Endothelial cell of umbilical vein (primary cell): ENCODE data around the gene MAMSTR. TPM values are rescaled to one million over a fixed set of nuclear protein-coding genes. Genes with fewer than 3 reads are reported as not detected.

Source experiments
- BruUV-seq: library from RNA; stranded (reverse); fragments of 400-500 nt; replicated peaks from 2 replicates; lab custom pipeline; 2021; lab: Mats Ljungman, UMichigan
- CTCF ChIA-PET: fragments of 300-600, 350-600 bp; sonication (Branson Sonifier 250); formaldehyde crosslinking; loops from one replicate; lab custom pipeline; 2021; ENCODE audit warnings: antibody characterized with exemption, inconsistent platforms; lab: Charles Lee
- POLR2A ChIA-PET: fragments of 300-600, 350-600 bp; sonication (Branson Sonifier 250); formaldehyde crosslinking; loops from one replicate; lab custom pipeline; 2021; ENCODE audit warnings: antibody characterized with exemption, inconsistent platforms; lab: Charles Lee
- DNase-seq: peaks from one replicate; pipeline ENCODE4 v3.0.0-alpha.2; 2011; ENCODE audit warnings: low read depth, low spot score
- FAIRE-seq: peaks from 2 replicates; lab custom pipeline; 2011; peaks lifted over from hg19 to GRCh38; lab: Jason Lieb, UNC
- H2AFZ ChIP-seq: 2 replicates; pipeline ENCODE4 v1.6.0; 2012; ENCODE audit warnings: low read depth, low read length, control low read depth, inconsistent platforms
- H3K27ac ChIP-seq: 2 replicates; pipeline ENCODE4 v1.5.1; 2011; ENCODE audit warnings: low read depth, mild to moderate bottlenecking, control low read depth, low read length, moderate library complexity; ENCODE audit not compliant: insufficient read depth
- H3K27me3 ChIP-seq, 2 experiments: 2 replicates each; pipeline versions ENCODE4 v1.6.0 to v1.6.1; 2011; ENCODE audit warnings: low read length in 2 of 2, mixed read lengths in 1 of 2; ENCODE audit not compliant: control insufficient read depth in 2 of 2, insufficient read depth in 2 of 2
- H3K36me3 ChIP-seq, 2 experiments: 2 replicates in 1 of 2; 3 replicates in 1 of 2; pipeline ENCODE4 v1.5.1; 2011; ENCODE audit warnings: low read length in 2 of 2, mild to moderate bottlenecking in 1 of 2, moderate library complexity in 1 of 2; ENCODE audit not compliant: control insufficient read depth in 2 of 2, insufficient read depth in 2 of 2; ENCODE audit errors: extremely low read depth in 1 of 2
- H3K4me1 ChIP-seq: 3 replicates; pipeline ENCODE4 v1.5.1; 2011; ENCODE audit warnings: mild to moderate bottlenecking, low read length; ENCODE audit not compliant: control insufficient read depth, insufficient read depth; ENCODE audit errors: extremely low read depth
- H3K4me2 ChIP-seq: 2 replicates; pipeline ENCODE4 v1.6.1; 2011; ENCODE audit warnings: low read length, control low read depth, mixed read lengths; ENCODE audit not compliant: insufficient read depth
- H3K4me3 ChIP-seq, 3 experiments: fragments of 200-600 bp in 1 of 3; sonication (generic), shearing (Covaris generic) in 1 of 3; replicated peaks in 1 of 3; 2 replicates each; pipeline ENCODE4 v1.5.1; 2011 to 2016; ENCODE audit warnings: control low read depth in 3 of 3, low read length in 3 of 3, mild to moderate bottlenecking in 2 of 3, inconsistent platforms in 1 of 3, low read depth in 1 of 3, moderate library complexity in 1 of 3; ENCODE audit not compliant: insufficient read depth in 1 of 3
- H3K79me2 ChIP-seq: 2 replicates; pipeline ENCODE4 v1.6.0; 2012; ENCODE audit warnings: low read length, inconsistent platforms; ENCODE audit not compliant: control insufficient read depth, insufficient read depth
- H3K9ac ChIP-seq: replicated peaks from 2 replicates; pipeline ENCODE3; 2011; ENCODE audit warnings: low read length, control low read depth; ENCODE audit not compliant: insufficient read depth; ENCODE audit errors: extremely low read depth
- H3K9me1 ChIP-seq: replicated peaks from 3 replicates; pipeline ENCODE4 v1.6.0; 2011; ENCODE audit warnings: mild to moderate bottlenecking, low read length; ENCODE audit not compliant: control insufficient read depth, insufficient read depth; ENCODE audit errors: extremely low read depth
- H3K9me3 ChIP-seq: replicated peaks from 2 replicates; pipeline ENCODE4 v1.5.1; 2012; ENCODE audit warnings: low read length, inconsistent platforms; ENCODE audit not compliant: control insufficient read depth, insufficient read depth
- H4K20me1 ChIP-seq: replicated peaks from 2 replicates; pipeline ENCODE3; 2011; ENCODE audit warnings: mild to moderate bottlenecking, low read length; ENCODE audit not compliant: control insufficient read depth, insufficient read depth; ENCODE audit errors: extremely low read depth
- CTCF ChIP-seq, 2 donors: IDR thresholded peaks; 1 replicate in 1 of 2; 2 replicates in 1 of 2; pipeline ENCODE4 v1.5.1; 2011; ENCODE audit warnings: low read length in 2 of 2, mild to moderate bottlenecking in 2 of 2, moderate library complexity in 2 of 2, control low read depth in 1 of 2, inconsistent platforms in 1 of 2, low read depth in 1 of 2; ENCODE audit not compliant: insufficient read depth in 1 of 2; ENCODE audit errors: extremely low read depth in 1 of 2
- EZH2 ChIP-seq: IDR thresholded peaks from 2 replicates; pipeline ENCODE4 v1.6.1; 2012; ENCODE audit warnings: borderline replicate concordance, low read depth, mild to moderate bottlenecking, moderate library complexity, low read length, inconsistent platforms; ENCODE audit not compliant: severe bottlenecking
- FOS ChIP-seq: IDR thresholded peaks from 2 replicates; pipeline ENCODE4 v1.6.1; 2011; ENCODE audit warnings: mild to moderate bottlenecking, low read length, moderate library complexity, borderline replicate concordance; ENCODE audit not compliant: insufficient read depth
- GATA2 ChIP-seq: IDR thresholded peaks from 2 replicates; pipeline ENCODE4 v1.7.0; 2011; ENCODE audit warnings: low read depth, mild to moderate bottlenecking, moderate library complexity, mixed read lengths, low read length; ENCODE audit not compliant: insufficient read length, insufficient read depth
- JUN ChIP-seq: IDR thresholded peaks from 2 replicates; pipeline ENCODE4 v1.6.1; 2011; ENCODE audit warnings: borderline replicate concordance, low read depth; ENCODE audit not compliant: insufficient read length, insufficient read depth
- MAX ChIP-seq: IDR thresholded peaks from 2 replicates; pipeline ENCODE4 v1.6.1; 2011; ENCODE audit not compliant: insufficient read depth, insufficient read length
- MYC ChIP-seq: IDR thresholded peaks from one replicate; pipeline ENCODE4 v1.6.1; 2011; ENCODE audit warnings: mild to moderate bottlenecking, low read depth, low read length
- POLR2A ChIP-seq: IDR thresholded peaks from 2 replicates; pipeline ENCODE4 v1.6.1; 2012; ENCODE audit warnings: low read depth, mild to moderate bottlenecking, control low read depth, low read length
- POLR2AphosphoS5 ChIP-seq: IDR thresholded peaks from 2 replicates; pipeline ENCODE4 v1.6.1; 2012; ENCODE audit warnings: low read depth, mild to moderate bottlenecking, control low read depth, low read length, moderate library complexity; ENCODE audit not compliant: insufficient read depth
- dilution Hi-C: fragments of 300-500 bp; cut with MboI; formaldehyde crosslinking; loops from one replicate; pipeline ENCODE4 v1.15.0; 2019; ENCODE audit warnings: low sequenced_read_pairs; ENCODE audit not compliant: extremely low pct_ligation_motif_present
- intact Hi-C: fragments of 100-400 bp; cut with micrococcal nuclease; formaldehyde crosslinking; loops from one replicate; pipeline ENCODE4 v1.10.0; 2022
- polyA plus RNA-seq, 4 experiments: library from polyadenylated mRNA; depleted of rRNA in 3 of 4; stranded (reverse) in 3 of 4; unstranded in 1 of 4; fragments of >200 nt; gene quantifications; 2 replicates each; pipeline versions ENCODE4 v1.2.1 to v1.2.3, GENCODE V29; 2011 to 2012; ENCODE audit warnings: missing spikeins in 1 of 4
- total RNA-seq: library from RNA; stranded (reverse); gene quantifications from 2 replicates; pipeline ENCODE4 v1.2.3, GENCODE V29; 2021

MAMSTR gene
- total and polyA plus RNA-seq, 2 donors (not counting 3 experiments of a cell fraction or from before 2014, with no cell fraction given) = 0.57 to 0.84 TPM

DNA sequence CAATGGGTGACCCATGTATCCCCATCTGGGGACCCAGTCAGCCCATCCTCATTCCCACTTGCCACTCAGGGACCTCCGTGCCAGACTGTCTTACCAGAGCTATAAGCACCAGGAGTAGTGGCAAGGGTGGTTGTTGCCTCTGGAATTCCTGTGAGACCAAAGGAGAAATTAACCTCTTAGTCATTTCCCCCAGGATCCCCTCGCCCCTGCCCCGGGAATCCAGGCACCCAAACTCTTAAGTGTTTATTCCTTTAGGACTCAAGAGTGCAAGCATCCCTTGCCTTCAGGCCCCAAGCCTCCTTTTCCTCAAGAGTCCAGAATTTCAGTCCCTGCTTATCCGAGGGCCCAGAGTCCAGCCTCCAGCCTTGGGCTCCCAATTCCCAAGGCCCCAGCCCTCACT lies 55.9 kb downstream of the MAMSTR start:
- H3K36me3 ChIP-seq = no peaks in the 10 kb centered on the region
- H3K27me3 ChIP-seq = no peaks in the 10 kb centered on the region
- ChIA-PET POLR2A (interaction anchor here (0.5 kb wide), 1 partner anchor 20 kb away, joined by 3 read pairs; no protein-coding TSS in a partner anchor), CTCF (no interaction called here)
- BruUV-seq = no TSS peak
- H4K20me1 ChIP-seq = no peaks in the 10 kb centered on the region
- H3K79me2 ChIP-seq = no peaks in the 10 kb centered on the region
- H3K27ac ChIP-seq = no peak overlapping the region
- FAIRE-seq (no peak), DNase-seq (no peak)
- intact Hi-C loops (no loop called here), dilution Hi-C loops (no loop called here)
- no peak overlapping the region for H3K9ac ChIP-seq
- no peak overlapping the region for H3K4me2 ChIP-seq
- H3K4me3 ChIP-seq = no peak overlapping the region
- TF ChIP-seq MAX (no peak), POLR2AphosphoS5 (no peak), EZH2 (no peak), JUN (no peak), FOS (no peak), CTCF (IDR thresholded peaks at IDR 0.05; ENCODE audit: extremely low read depth in 1 of 2, insufficient read depth in 1 of 2, low read depth in 1 of 2, low read length in 2 of 2) (no peak), MYC (no peak), POLR2A (no peak), GATA2 (no peak)
- H3K9me3 ChIP-seq = no peaks in the 10 kb centered on the region
- H3K9me1 ChIP-seq = no peaks in the 10 kb centered on the region
- H3K4me1 ChIP-seq = no peaks in the 10 kb centered on the region
- no peak overlapping the region for H2AFZ ChIP-seq

Other genes starting within 250 kb of the MAMSTR start
- gene LMTK3, start 207.9 kb downstream of the MAMSTR start, total RNA-seq = 0.11 TPM in 1 of 2 replicates, not detected in the other
- gene LMTK3, start 207.9 kb downstream of the MAMSTR start, polyA plus RNA-seq = 0.05 and 0.14 TPM in 2 replicates
- not detected in 2 replicates for gene SULT2B1, start 167.6 kb downstream of the MAMSTR start, total RNA-seq
- not detected in 2 replicates for gene SULT2B1, start 167.6 kb downstream of the MAMSTR start, polyA plus RNA-seq
- not detected in 2 replicates for gene SPACA4, start 113.0 kb downstream of the MAMSTR start, total RNA-seq
- gene SPACA4, start 113.0 kb downstream of the MAMSTR start, polyA plus RNA-seq = not detected in 2 replicates
- gene FAM83E, start 104.6 kb downstream of the MAMSTR start, total RNA-seq = 1.7 and 3.5 TPM in 2 replicates
- gene FAM83E, start 104.6 kb downstream of the MAMSTR start, polyA plus RNA-seq = 0.04 and 0.10 TPM in 2 replicates
- 1,402 and 1,407 TPM in 2 replicates for gene RPL18, start 100.5 kb downstream of the MAMSTR start, total RNA-seq
- 2,154 and 2,376 TPM in 2 replicates for gene RPL18, start 100.5 kb downstream of the MAMSTR start, polyA plus RNA-seq
- 30.5 and 31.1 TPM in 2 replicates for gene SPHK2, start 100.2 kb downstream of the MAMSTR start, total RNA-seq
- 20.2 and 23.4 TPM in 2 replicates for gene SPHK2, start 100.2 kb downstream of the MAMSTR start, polyA plus RNA-seq
- 0.78 and 1.5 TPM in 2 replicates for gene DBP, start 82.3 kb downstream of the MAMSTR start, total RNA-seq
- 1.8 and 2.0 TPM in 2 replicates for gene DBP, start 82.3 kb downstream of the MAMSTR start, polyA plus RNA-seq
- gene CA11, start 73.5 kb downstream of the MAMSTR start, total RNA-seq = 2.8 TPM in 2 replicates
- gene CA11, start 73.5 kb downstream of the MAMSTR start, polyA plus RNA-seq = 2.6 and 4.7 TPM in 2 replicates
- 0.35 TPM in 1 of 2 replicates, not detected in the other for gene NTN5, start 46.7 kb downstream of the MAMSTR start, total RNA-seq
- 0.11 and 0.18 TPM in 2 replicates for gene NTN5, start 46.7 kb downstream of the MAMSTR start, polyA plus RNA-seq
- gene FUT2, start 23.8 kb downstream of the MAMSTR start, total RNA-seq = not detected in 2 replicates
- gene FUT2, start 23.8 kb downstream of the MAMSTR start, polyA plus RNA-seq = not detected in 2 replicates
- 82.1 and 83.1 TPM in 2 replicates for gene RASIP1, start 20.9 kb upstream of the MAMSTR start, total RNA-seq
- gene RASIP1, start 20.9 kb upstream of the MAMSTR start, polyA plus RNA-seq = 66.2 and 76.2 TPM in 2 replicates
- gene IZUMO1, start 27.2 kb upstream of the MAMSTR start, total RNA-seq = 1.2 TPM in 2 replicates
- gene IZUMO1, start 27.2 kb upstream of the MAMSTR start, polyA plus RNA-seq = 0.18 and 0.35 TPM in 2 replicates
- gene FUT1, start 32.9 kb upstream of the MAMSTR start, total RNA-seq = 4.8 and 5.2 TPM in 2 replicates
- gene FUT1, start 32.9 kb upstream of the MAMSTR start, polyA plus RNA-seq = 1.9 and 2.6 TPM in 2 replicates
- not detected in 2 replicates for gene FGF21, start 35.8 kb upstream of the MAMSTR start, total RNA-seq
- not detected in 2 replicates for gene FGF21, start 35.8 kb upstream of the MAMSTR start, polyA plus RNA-seq
- 53.9 and 62.5 TPM in 2 replicates for gene BCAT2, start 91.3 kb upstream of the MAMSTR start, total RNA-seq
- 62.0 and 74.7 TPM in 2 replicates for gene BCAT2, start 91.3 kb upstream of the MAMSTR start, polyA plus RNA-seq
- 20.9 and 21.5 TPM in 2 replicates for gene HSD17B14, start 116.8 kb upstream of the MAMSTR start, total RNA-seq
- 44.5 and 46.3 TPM in 2 replicates for gene HSD17B14, start 116.8 kb upstream of the MAMSTR start, polyA plus RNA-seq
- gene PLEKHA4, start 148.9 kb upstream of the MAMSTR start, total RNA-seq = 4.9 and 10.1 TPM in 2 replicates
- 3.9 and 4.5 TPM in 2 replicates for gene PLEKHA4, start 148.9 kb upstream of the MAMSTR start, polyA plus RNA-seq
- gene PPP1R15A, start 152.7 kb upstream of the MAMSTR start, total RNA-seq = 67.4 and 73.4 TPM in 2 replicates
- 34.3 and 42.3 TPM in 2 replicates for gene PPP1R15A, start 152.7 kb upstream of the MAMSTR start, polyA plus RNA-seq
- not detected in 2 replicates for gene TULP2, start 179.0 kb upstream of the MAMSTR start, total RNA-seq
- 0.08 and 0.18 TPM in 2 replicates for gene TULP2, start 179.0 kb upstream of the MAMSTR start, polyA plus RNA-seq
- gene NUCB1, start 180.6 kb upstream of the MAMSTR start, total RNA-seq = 190 and 194 TPM in 2 replicates
- 231 and 237 TPM in 2 replicates for gene NUCB1, start 180.6 kb upstream of the MAMSTR start, polyA plus RNA-seq
- not detected in 2 replicates for gene DHDH, start 214.0 kb upstream of the MAMSTR start, total RNA-seq
- not detected in 2 replicates for gene DHDH, start 214.0 kb upstream of the MAMSTR start, polyA plus RNA-seq
- gene BAX, start 235.2 kb upstream of the MAMSTR start, total RNA-seq = 267 and 295 TPM in 2 replicates
- gene BAX, start 235.2 kb upstream of the MAMSTR start, polyA plus RNA-seq = 283 and 359 TPM in 2 replicates
- gene FTL, start 245.6 kb upstream of the MAMSTR start, total RNA-seq = 1,636 and 1,937 TPM in 2 replicates
- gene FTL, start 245.6 kb upstream of the MAMSTR start, polyA plus RNA-seq = 2,748 and 3,914 TPM in 2 replicates